ENCODE results near the gene DHX58. TPM values are rescaled to one million over a fixed set of nuclear protein-coding genes. Genes with fewer than 3 reads are reported as not detected.

DHX58 gene
- total RNA-seq, 2 experiments from 2014 or later = 97.0 to 97.3 TPM

- peaks cover 8% of the 10 kb centered on the region for H3K4me1 Mint-ChIP-seq
- peaks cover 63% of the 10 kb centered on the region for H3K27me3 Mint-ChIP-seq
- no peak for DNase-seq
- no peak overlapping the region for H3K27ac Mint-ChIP-seq
- ChIA-PET POLR2A (no interaction called here), CTCF (interaction anchor here (1.1 kb wide), 1 partner anchor 14 kb away, joined by 3 read pairs; no protein-coding TSS in a partner anchor)
- peak overlapping the region; percentile 30 for H3K4me3 Mint-ChIP-seq
- H3K9me3 Mint-ChIP-seq = no peaks in the 10 kb centered on the region
- no peaks in the 10 kb centered on the region for H3K36me3 Mint-ChIP-seq (ENCODE audit: low read depth)
Measured at GRCh38 chr17:42051645-42052044, 60.9 kb downstream of the DHX58 start.

Other genes starting within 250 kb of the DHX58 start
- gene KLHL11, start 247.3 kb downstream of the DHX58 start, total RNA-seq = 10 to 100 TPM; 13.9 to 14.4 TPM
- 100 to 1,000 TPM; 177 to 183 TPM for gene ACLY, start 193.8 kb downstream of the DHX58 start, total RNA-seq
- gene ODAD4, start 182.1 kb downstream of the DHX58 start, total RNA-seq = 1 to 10 TPM; 1.7 to 2.0 TPM
- gene CNP, start 145.9 kb downstream of the DHX58 start, total RNA-seq = 10 to 100 TPM; 89.8 to 91.0 TPM
- 10 to 100 TPM; 88.7 to 95.1 TPM for gene DNAJC7, start 95.3 kb downstream of the DHX58 start, total RNA-seq
- 10 to 100 TPM; 21.3 to 22.7 TPM for gene NKIRAS2, start 92.6 kb downstream of the DHX58 start, total RNA-seq
- under 1 TPM in 1 of 2 experiments, not detected in 1; 0.05 TPM for gene C17orf113, start 62.1 kb downstream of the DHX58 start, total RNA-seq
- not detected for gene ZNF385C, start 14.2 kb downstream of the DHX58 start, total RNA-seq
- gene KAT2A, start 8.7 kb upstream of the DHX58 start, total RNA-seq = 10 to 100 TPM; 25.7 to 26.7 TPM
- under 1 TPM in 1 of 2 experiments, not detected in 1; 0.18 TPM for gene HSPB9, start 10.1 kb upstream of the DHX58 start, total RNA-seq
- gene RAB5C, start 42.3 kb upstream of the DHX58 start, total RNA-seq = 10 to 100 TPM; 95.8 to 97.3 TPM
- gene KCNH4, start 68.4 kb upstream of the DHX58 start, total RNA-seq = under 1 TPM; 0.05 to 0.08 TPM
- not detected for gene HCRT, start 72.7 kb upstream of the DHX58 start, total RNA-seq
- gene GHDC, start 81.8 kb upstream of the DHX58 start, total RNA-seq = 10 to 100 TPM; 17.3 to 19.1 TPM
- gene STAT5B, start 163.7 kb upstream of the DHX58 start, total RNA-seq = 100 to 1,000 TPM; 163 to 171 TPM
- 10 to 100 TPM; 88.4 to 96.7 TPM for gene STAT5A, start 175.8 kb upstream of the DHX58 start, total RNA-seq

Data from activated CD4-positive, alpha-beta memory T cell treated with anti-CD3 and anti-CD28 coated beads, Interleukin-2, amount 10 ng/mL, durations not matched to agents 7 days and 5 days (primary cell).